SHP77 (cell line): ENCODE results near the gene MS4A8.
"Not testable (repeated sequence)": the region's sequence is repeated elsewhere in the genome, so short reads cannot be mapped to it uniquely, and the experiment has no call there.

Experiments used
- DNase-seq, 2 experiments: peaks; one replicate each; lab custom pipeline; 2025; lab: John Stamatoyannopoulos, UW

Gene MS4A8

GRCh38 chr11:60725592-60725991, 26.2 kb downstream of the MS4A8 start:
- no peak for DNase-seq

DNA sequence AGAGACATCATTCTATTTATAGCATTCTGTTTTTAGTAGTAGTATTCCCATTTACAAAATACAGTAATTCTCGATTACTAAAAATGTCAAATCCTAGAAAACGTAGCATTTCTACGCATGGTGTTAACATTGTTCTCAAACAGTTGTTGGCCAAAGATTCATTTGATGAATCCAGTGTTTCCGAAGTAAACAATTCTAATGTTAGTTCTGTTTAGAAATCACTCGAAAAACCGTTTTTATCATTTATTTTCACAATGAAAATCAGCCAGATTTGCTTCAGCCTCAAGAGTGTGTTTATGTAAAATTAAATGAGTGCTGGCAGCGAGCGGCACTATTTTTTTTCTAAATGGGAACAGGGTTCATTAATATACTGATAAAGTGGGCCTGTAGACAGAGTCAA, 32.2 kb downstream of the MS4A8 start:
- no peak for DNase-seq

DNA sequence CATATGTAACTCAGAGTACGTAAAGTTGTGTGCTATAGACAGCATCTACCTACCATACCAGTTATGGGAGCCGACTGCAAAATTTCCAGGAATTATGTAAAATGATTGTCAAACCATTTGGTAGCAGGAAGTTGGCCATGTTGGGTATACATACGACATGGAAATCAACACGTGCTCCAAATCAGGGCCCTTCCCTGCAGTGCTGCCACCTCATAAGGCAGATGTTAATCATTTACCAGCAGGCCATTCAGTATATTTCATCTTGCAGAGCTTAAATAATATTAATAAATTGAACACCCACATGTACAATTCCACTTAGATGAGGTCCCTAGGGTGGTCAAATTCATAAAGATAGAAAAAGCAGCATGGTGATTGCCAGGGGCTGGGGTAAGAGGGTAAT, 34.9 kb downstream of the MS4A8 start:
- DNase-seq, result no peak

- DNase-seq, result no peak
Observed at GRCh38 chr11:60739114-60739513, 39.7 kb downstream of the MS4A8 start.

- DNase-seq, result no peak
Observed at GRCh38 chr11:60740573-60740972, 41.2 kb downstream of the MS4A8 start.

DNA sequence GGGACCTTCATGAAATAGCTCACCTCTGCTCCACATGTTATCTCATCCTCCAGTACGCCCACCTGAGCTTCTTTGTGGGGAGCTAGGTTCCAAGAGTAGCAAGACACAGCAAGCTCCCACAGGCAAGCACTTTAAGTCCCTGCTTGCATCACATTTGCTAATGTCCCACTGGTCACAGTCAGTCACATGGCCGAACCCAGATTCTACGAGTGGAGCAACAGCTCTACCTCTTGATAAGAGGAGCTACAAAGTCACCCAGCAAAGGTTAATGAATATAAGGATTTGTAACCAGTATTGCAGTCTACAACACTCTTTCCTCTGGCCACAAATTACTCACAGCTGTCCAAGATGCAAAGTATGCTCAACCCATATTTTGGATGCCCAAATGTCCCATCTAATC, 42.0 kb downstream of the MS4A8 start:
- DNase-seq, result no peak

- no peak for DNase-seq
Observed at GRCh38 chr11:60743058-60743457, 43.6 kb downstream of the MS4A8 start.

- DNase-seq, result no peak
Observed at GRCh38 chr11:60744114-60744513, 44.7 kb downstream of the MS4A8 start.

DNA sequence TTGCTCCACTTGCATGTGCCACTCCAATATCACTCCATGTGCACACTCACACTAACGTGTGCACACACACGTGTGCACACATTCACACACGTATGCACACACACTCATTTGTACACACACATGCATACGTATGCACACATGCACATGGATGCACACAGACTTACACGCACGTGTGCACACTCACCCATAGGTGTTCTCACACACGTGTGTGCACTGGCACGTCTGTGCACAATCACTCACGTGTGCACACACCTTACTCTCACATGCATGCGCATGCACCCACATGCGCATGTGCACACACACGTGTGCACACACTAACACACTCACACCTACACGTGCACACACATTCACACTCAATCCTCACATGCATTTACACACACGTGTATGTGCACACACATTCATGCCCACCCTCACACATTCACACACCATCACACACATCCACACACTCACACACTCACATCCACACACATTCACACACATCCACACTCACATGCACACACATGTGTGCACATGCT, 48.0 kb downstream of the MS4A8 start:
- DNase-seq, result no peak

DNA sequence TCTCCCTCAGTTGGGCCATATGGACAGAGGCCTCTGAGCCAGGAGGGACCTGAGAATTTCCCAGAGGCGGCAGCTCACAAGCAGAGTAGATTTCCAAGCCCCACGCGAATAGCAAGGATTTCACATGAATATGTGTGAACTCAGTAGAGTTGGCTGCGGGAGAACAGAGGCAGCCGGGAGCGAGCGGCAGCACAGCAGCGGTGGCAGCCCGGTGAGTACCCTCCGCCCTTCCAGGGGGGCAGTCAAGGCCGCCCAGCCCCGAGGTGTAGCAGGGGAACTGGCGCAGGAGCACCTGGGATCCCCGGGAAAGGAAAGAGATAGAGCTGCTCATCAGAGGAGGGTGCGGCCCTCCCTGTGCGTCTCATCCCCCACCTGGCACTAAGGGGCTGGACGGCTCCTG, 48.8 kb downstream of the MS4A8 start:
- no peak for DNase-seq

- DNase-seq, result no peak
Observed at GRCh38 chr11:60748821-60749220, 49.4 kb downstream of the MS4A8 start.

DNA sequence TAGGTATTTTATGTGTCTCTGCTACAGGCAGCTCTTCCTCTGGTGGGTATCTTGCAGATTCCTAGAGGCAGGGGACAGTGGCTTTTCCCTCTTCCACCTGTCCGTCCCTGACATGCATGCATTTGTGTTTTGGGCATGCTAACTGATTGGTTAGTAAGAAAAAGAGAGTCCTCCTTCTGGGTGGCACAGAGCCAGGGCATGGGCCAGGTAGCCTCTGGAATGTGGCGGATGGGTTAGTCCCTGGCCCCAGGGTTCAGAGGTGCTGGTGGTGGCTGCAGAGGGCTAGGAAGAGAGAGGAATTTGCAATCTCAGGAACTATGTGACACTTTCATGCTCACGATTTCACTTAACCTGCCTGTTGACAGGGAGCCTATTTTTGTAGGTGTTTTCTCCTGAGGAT, 51.5 kb downstream of the MS4A8 start:
- DNase-seq, result no peak

DNA sequence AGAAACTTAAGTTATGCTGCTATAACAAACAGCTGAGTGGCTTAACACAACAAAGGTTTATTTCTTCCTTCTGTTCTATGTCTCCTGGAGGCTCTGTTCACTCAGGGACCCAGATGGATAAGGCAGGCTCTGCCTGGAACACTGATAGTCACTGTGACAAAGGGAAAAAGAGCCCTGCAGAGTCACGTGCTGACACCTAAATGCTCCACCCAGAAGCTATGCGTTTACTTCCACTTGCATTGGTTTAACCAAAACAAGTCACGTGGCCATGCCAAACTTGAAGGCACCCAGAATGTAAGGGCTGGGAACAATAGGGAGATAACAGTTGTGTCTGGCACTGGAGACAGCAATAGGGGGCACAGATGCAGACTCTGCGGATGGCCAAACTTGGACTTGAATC, 53.9 kb downstream of the MS4A8 start:
- no peak for DNase-seq

GRCh38 chr11:60754887-60755286, 55.5 kb downstream of the MS4A8 start:
- no peak for DNase-seq

DNA sequence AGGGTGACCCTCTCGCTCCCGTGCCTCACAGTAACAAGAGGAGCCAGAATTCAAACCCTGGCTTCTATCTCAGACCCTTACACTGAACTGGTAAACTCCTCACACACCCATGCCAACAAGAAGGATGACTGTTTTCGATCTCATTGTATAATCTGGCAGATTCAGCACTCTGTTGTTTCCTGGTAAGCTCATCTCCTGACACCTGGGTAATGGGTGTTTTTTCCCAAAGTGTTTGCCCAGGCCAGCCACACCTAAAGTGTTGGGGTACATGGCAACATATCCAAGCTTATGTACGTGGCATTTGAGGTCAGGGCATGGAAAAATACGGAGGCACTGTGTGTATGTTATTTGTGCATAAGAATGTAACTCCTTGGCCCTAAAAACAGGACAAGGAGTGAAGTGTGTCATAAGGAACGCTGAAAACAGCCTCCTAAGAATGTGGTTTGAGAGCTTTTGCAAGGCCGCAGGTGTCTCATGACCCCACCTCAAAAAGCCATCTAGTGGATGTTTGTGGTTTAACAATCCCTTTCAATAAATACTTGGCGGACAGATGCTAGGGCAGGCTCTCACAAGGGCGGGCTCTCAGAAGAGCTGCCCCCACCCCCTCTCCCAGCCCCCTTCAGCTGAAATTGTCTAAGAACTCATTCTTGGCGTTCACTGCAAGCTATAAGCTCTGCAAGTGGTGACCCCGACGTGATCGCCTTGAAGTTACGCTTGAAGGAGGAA, 57.1 kb downstream of the MS4A8 start, which contains the start of gene MS4A15:
TSS of gene MS4A15 (plus strand) at position 561 of the 726 bp plus-strand sequence. CDS start 6,867 bp downstream, outside the sequence.
- peak in 1 of 2 experiments; percentile 9 for DNase-seq

GRCh38 chr11:60757231-60757800, 57.9 kb downstream of the MS4A8 start:
- no peak for DNase-seq

- not testable (repeated sequence) for DNase-seq
Observed at GRCh38 chr11:60758671-60759070, 59.3 kb downstream of the MS4A8 start.

DNA sequence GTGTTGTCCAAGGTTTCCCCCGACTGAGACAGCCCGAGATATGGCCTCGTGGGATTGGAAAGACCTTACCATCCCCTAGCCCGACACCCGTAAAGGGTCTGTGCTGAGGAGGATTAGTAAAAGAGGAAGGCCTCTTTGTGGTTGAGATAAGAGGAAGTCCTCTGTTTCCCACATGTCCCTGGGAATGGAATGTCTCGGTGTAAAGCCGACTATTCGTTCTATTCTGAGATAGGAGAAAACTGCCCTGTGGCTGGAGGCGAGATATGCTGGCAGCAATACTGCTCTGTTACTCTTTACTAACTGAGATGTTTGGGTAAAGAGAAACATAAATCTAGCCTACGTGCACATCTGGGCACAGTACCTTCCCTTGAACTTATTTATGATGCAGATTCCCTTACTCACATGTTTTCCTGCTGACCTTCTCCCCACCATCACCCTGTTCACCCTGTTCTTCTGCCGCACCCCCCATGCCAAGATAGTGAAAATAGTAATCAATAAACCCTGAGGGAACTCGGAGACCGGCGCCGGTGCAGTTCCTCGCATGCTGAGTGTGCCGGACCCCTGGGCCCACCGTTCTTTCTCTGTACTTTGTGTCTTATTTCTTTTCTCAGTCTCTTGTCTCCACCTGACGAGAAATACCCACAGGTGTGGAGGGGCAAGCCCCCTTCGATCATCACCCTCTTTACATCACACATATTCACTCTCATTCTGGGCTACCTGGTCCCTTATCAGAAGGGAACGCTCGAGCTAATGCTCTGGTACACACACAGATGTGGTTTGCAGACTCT, 60.2 kb downstream of the MS4A8 start:
- not testable (repeated sequence) for DNase-seq

GRCh38 chr11:60761436-60762190, 62.2 kb downstream of the MS4A8 start:
- no peak for DNase-seq

DNA sequence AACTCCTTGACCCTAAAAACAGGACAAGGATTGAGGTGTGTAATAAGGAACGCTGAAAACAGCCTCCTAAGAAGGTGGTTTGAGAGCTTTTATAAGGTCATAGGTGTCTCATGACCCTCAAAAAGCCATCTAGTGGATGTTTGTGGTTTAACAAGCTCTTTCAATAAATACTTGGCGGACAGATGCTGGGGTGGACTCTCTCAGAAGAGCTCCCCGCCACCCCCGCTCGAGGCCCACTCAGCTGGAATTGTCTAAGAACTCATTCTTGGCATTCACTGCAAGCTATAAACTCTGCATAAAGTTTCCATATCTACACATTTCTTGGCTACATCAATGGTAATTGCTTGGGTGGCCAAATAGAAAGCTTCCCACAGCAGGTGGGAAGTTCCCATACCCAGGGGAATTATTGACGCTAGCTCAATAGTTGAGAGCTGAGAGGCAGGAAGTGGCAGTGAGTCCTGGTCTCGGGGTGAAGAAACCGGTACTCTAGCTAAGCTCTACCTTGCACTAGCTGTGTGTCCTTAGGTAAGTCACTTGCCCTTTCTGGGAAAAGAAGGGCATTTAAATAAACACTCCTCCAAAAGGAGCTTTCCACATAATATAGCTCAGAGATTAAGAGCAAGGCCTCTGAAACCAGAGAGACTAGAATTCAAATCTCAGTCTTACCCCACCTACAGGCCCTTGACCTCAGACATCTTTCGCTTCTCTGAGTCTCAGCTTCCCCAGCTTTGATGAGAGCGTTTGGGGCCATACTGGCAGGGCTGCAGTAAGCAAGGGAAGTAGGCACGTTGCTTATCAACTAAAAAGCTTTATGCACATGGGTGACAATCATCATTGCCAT, 63.7 kb downstream of the MS4A8 start:
- DNase-seq, result peak in 1 of 2 experiments; percentile 4
